Fibroblast of the aortic adventitia (primary cell): ENCODE measurements around the gene ZNF408. TPM values are rescaled to one million over a fixed set of nuclear protein-coding genes. Genes with fewer than 3 reads are reported as not detected.
A peak's percentile ranks its signal among the peaks of the same experiment; 100 is the strongest.
"Not testable (repeated sequence)": the region's sequence is repeated elsewhere in the genome, so short reads cannot be mapped to it uniquely, and the experiment has no call there.

Experiments
- DNase-seq: peaks from one replicate; pipeline ENCODE4 v3.0.0-alpha.2; 2010; ENCODE audit warnings: low read depth
- H3K4me3 ChIP-seq: 2 replicates; pipeline ENCODE4 v1.5.1; 2011; ENCODE audit warnings: low read depth, mild to moderate bottlenecking, control low read depth, low read length, moderate library complexity
- CTCF ChIP-seq: IDR thresholded peaks from 2 replicates; pipeline ENCODE4 v1.5.1; 2011; ENCODE audit warnings: mild to moderate bottlenecking, low read length, control low read depth, inconsistent platforms; ENCODE audit not compliant: insufficient read depth
- total RNA-seq: library from RNA; depleted of rRNA; stranded (reverse); fragments of >200 nt; gene quantifications from 2 replicates; pipeline ENCODE4 v1.2.3, GENCODE V29; 2012; ENCODE audit warnings: low replicate concordance

The ZNF408 gene
- total RNA-seq, 1 donor: 9.3 TPM

- no peak for DNase-seq
- H3K4me3 ChIP-seq: no peak overlapping the region
- TF ChIP-seq CTCF: no peak
Measured at GRCh38 chr11:46705070-46705688, 4.3 kb downstream of the ZNF408 start.

- H3K4me3 ChIP-seq: no peak overlapping the region
Measured at GRCh38 chr11:46706886-46707285, 6.1 kb downstream of the ZNF408 start.

GRCh38 chr11:46709351-46709750 is 8.5 kb downstream of the ZNF408 start:
- DNase-seq, H3K4me3 ChIP-seq: not testable (repeated sequence)

More at GRCh38 chr11:46706886-46707285, 6.1 kb downstream of the ZNF408 start:
- TF ChIP-seq CTCF: no peak
- DNase-seq: no peak

GRCh38 chr11:46710821-46711269 is 10.0 kb downstream of the ZNF408 start:
- TF ChIP-seq CTCF: no peak
- no peak overlapping the region for H3K4me3 ChIP-seq
- peak; percentile 98 for DNase-seq

- no peak overlapping the region for H3K4me3 ChIP-seq
- TF ChIP-seq CTCF: no peak
- peak; percentile 51 for DNase-seq
Measured at GRCh38 chr11:46711303-46711702, 10.5 kb downstream of the ZNF408 start.

- DNase-seq: no peak
- H3K4me3 ChIP-seq: no peak overlapping the region
- no peak for TF ChIP-seq CTCF
Measured at GRCh38 chr11:46712874-46713576, 12.2 kb downstream of the ZNF408 start.

- not testable (repeated sequence) for DNase-seq, H3K4me3 ChIP-seq
Measured at GRCh38 chr11:46717825-46718154, 17.0 kb downstream of the ZNF408 start.
